A172 (cell line): ENCODE measurements around the gene CDK5RAP2. TPM values are rescaled to one million over a fixed set of nuclear protein-coding genes. Genes with fewer than 3 reads are reported as not detected.
A peak's percentile ranks its signal among the peaks of the same experiment; 100 is the strongest.

ENCODE experiments used
- DNase-seq: peaks from one replicate; pipeline ENCODE4 v3.0.0-alpha.2; 2015; ENCODE audit warnings: low spot score
- total RNA-seq: library from RNA; depleted of rRNA; stranded (reverse); fragments of >200 nt; shearing (Covaris generic); gene quantifications from 2 replicates; pipeline ENCODE4 v1.2.3, GENCODE V29; 2014; rRNA removed

CDK5RAP2 gene
- total RNA-seq, 1 experiment from 2014 or later = 34.8 TPM

DNA sequence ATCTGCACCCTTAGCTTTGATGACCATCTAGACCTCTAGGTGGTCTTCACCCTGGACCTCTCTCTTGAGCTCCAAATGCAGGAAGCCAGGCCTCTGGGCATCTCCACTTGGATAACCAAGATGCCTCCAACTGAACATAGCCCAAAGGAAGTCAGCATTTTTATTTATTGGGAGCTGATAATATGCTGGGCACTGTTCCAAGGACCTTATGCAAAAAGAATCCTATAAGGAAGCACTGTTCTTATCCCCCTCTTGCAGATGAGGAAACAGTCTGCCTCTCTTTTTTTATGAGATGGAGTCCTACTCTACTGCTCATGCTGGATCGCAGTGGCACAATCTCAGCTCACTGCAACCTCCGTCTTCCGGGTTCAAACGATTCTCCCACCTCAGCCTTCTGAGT, 219.9 kb downstream of the CDK5RAP2 start:
- no peak for DNase-seq

DNA sequence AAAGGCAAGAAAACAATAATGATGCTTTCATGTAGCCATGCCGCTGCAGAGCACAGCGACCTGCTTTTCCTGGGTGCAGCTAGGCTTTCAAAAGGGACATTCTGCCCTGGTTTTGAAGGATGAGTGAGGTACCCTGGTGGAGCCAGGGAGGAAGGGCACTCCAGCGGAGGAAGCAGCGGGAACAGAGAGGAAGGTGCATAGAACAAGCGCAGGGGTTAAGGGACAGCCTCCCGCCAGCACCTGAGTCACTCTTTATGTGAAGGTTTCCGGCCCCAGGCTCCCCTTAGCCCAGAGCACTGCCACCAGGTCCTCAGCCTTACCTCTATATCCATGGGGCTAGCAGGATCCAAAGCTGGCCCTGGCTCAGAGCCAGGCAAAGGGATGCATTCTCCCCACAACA, 221.1 kb downstream of the CDK5RAP2 start:
- DNase-seq = no peak

DNA sequence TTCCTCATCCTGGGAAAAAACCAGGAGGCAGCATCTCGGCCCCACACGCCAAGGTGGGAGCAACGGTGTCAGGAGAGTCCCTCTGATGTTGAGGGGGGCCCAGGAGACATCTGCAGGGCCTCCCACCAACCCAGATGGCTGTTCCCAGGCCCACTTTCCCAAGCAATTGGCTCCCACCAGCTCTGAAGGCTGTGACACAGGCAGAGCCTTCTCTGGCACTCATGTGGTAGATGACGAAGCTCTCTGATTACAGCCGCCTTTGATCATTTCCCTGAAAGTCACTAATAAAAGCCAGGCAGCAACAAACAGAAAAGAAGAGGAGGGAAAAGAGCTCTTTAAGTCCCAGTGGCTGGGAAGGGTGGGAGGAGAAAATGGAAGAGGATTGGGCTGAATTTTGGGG, 226.5 kb downstream of the CDK5RAP2 start:
- DNase-seq = no peak

DNA sequence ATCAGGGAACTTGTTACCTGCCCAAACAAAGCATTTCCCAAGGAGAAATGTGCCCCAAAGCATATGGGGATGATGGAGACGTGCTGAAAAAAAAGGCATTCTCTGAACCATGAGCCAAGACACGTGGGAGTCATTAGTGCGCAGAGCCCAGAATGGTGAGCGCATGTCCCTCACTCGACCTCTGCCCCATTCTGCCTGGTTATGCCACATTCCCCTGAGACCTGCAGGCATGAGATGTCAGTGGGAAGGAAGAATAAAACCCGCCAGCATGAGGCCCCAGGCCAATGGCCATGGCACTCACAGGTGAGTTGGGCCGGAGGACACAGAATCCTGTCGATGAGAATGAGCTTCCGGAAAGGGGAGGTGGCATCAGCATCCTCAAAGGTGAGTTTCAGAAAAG, 228.9 kb downstream of the CDK5RAP2 start:
- DNase-seq = no peak

DNA sequence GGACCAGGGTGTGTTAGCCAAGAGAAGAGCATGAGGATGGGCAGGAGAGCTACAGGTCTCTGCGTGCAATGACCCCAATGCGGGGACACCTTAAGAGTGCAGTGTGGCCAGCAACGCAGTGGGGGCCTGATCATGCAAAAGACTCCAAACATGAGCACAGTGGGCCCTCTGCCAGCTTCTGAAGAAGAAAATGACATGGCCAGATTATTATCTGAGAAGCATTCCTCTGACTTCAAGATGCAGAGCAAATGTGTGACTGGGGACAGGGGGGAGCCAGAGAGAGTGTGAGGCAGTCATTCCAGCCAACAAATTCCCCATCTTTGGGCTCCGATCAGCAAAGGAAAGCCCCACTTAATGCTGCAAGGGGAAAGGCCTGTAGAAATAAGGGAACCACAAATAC, 229.4 kb downstream of the CDK5RAP2 start:
- no peak for DNase-seq

DNA sequence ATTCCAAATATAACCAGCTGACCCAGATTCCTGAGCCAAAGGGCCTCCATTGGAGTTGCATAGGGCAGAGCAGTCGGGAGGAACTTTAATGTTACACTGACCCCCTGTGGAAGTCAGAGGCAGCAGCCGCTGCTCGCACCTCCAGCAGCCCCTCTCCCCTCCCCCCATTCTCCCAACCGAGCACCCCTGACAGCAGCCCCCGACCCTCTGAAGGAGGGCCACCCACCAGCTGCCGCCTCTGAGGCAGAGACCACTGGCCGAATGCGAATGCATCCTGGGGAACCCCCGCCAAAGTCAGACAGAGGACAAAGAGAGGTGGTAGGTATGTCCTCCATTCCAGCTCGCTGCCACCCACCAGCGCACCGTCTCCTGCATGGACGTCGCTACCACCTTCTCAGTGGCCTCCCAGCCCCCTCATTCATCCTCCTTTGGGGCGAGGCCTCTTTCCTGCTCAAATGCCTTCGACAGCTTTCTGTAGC, 231.0 kb downstream of the CDK5RAP2 start:
- DNase-seq = peak; percentile 65

DNA sequence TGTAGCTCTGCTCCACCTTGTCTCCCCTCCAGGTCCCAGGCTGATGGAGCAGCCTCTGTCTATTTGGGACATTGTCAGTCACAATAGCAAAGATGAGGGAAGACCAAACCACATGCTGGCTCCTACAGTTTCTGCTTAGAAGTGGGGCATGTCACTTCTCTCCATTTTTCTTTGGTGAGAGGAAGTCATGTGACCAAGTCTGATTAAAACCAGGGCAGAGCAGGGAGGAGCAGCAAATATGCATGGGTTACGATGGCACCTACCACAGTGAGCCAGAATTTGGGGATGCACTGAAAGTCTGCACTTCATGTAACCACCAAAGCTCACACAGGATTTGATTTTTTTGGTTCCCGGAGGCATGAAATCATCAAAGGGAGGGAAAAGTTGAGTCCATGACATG, 234.6 kb downstream of the CDK5RAP2 start:
- DNase-seq = no peak

DNA sequence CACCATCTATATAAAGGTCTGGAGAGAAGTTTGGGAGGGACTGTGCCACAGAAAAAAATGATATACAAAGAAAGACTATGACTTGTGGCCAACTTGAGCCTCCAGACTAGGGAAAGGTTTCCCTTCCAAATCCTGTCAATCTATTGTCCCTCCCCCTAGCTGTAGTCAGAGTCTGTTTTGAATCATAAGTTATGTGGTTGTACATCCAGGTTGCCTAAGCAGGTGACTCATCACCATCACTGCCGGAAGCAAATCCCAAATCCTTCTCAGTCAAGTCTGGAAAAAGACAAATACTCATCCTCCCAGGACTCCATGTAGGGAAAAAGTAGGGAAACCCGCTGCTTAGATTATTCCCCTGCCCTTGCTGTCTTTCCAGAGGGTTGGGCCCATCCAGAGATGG, 235.7 kb downstream of the CDK5RAP2 start:
- DNase-seq = peak; percentile 86

DNA sequence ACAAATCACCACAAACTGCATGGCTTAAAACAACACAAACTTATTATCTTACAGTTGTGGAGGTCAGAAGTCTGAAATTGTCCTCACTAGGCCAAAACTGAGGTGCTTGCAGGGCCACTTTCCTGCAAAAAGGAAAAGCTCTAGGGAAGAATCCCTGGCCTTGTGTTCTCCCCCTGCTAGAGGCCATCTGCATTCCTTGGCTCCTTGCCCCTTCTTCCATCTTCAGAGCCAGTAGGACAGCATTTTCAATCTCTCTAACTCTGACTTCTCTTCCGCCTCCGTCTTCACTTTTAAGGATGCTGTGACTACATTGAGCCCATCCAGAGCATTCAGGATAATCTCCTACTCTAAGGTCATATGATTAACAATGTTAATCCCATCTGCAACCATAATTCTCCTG, 236.6 kb downstream of the CDK5RAP2 start:
- DNase-seq = no peak

Other genes starting within 250 kb of the CDK5RAP2 start
- gene MEGF9, start 134.3 kb upstream of the CDK5RAP2 start, total RNA-seq = 17.3 and 17.4 TPM in 2 replicates
- 28.7 and 36.1 TPM in 2 replicates for gene FBXW2, start 213.2 kb upstream of the CDK5RAP2 start, total RNA-seq